OCI-M2 (cell line): ENCODE data around the gene MLF2.
"Not testable (repeated sequence)": the region's sequence is repeated elsewhere in the genome, so short reads cannot be mapped to it uniquely, and the experiment has no call there.

ENCODE experiments used
- DNase-seq: peaks from one replicate; lab custom pipeline; 2025; ENCODE audit not compliant: unreplicated experiment; lab: John Stamatoyannopoulos, UW

MLF2 gene

GRCh38 chr12:6735448-6736191, 17.3 kb downstream of the MLF2 start:
- no peak for DNase-seq

- no peak for DNase-seq
Observed at GRCh38 chr12:6734506-6735387, 18.2 kb downstream of the MLF2 start.

GRCh38 chr12:6730169-6730568, 22.8 kb downstream of the MLF2 start:
- no peak for DNase-seq

GRCh38 chr12:6729186-6729585, 23.8 kb downstream of the MLF2 start:
- no peak for DNase-seq

- no peak for DNase-seq
Observed at GRCh38 chr12:6725350-6725749, 27.6 kb downstream of the MLF2 start.

GRCh38 chr12:6724409-6724797, 28.5 kb downstream of the MLF2 start:
- no peak for DNase-seq

GRCh38 chr12:6723607-6724408, 29.1 kb downstream of the MLF2 start, which contains the start of gene COPS7A:
COPS7A (plus strand) TSS chr12:6724046; CDS start chr12:6724657, 611 bp downstream.
- peak; percentile 75 for DNase-seq

- DNase-seq = no peak
Observed at GRCh38 chr12:6722863-6723262, 30.1 kb downstream of the MLF2 start.

- no peak for DNase-seq
Observed at GRCh38 chr12:6716874-6717437, 36.0 kb downstream of the MLF2 start.

GRCh38 chr12:6716031-6716873, 36.7 kb downstream of the MLF2 start:
- DNase-seq = not testable (repeated sequence)

- DNase-seq = no peak
Observed at GRCh38 chr12:6708960-6709394, 44.0 kb downstream of the MLF2 start.

GRCh38 chr12:6708351-6708750, 44.6 kb downstream of the MLF2 start:
- not testable (repeated sequence) for DNase-seq

- DNase-seq = no peak
Observed at GRCh38 chr12:6703631-6704030, 49.3 kb downstream of the MLF2 start.

GRCh38 chr12:6701078-6701768, 51.7 kb downstream of the MLF2 start:
- DNase-seq = no peak

GRCh38 chr12:6700646-6701051, 52.3 kb downstream of the MLF2 start, which contains the start of gene PIANP:
PIANP (minus strand) TSS chr12:6700815; CDS start chr12:6698061, 2,754 bp downstream.
- DNase-seq = no peak

- no peak for DNase-seq
Observed at GRCh38 chr12:6699989-6700645, 52.8 kb downstream of the MLF2 start.

GRCh38 chr12:6699259-6699988, 53.5 kb downstream of the MLF2 start:
- no peak for DNase-seq
